ENCODE data around the gene S100A3. TPM values are rescaled to one million over a fixed set of nuclear protein-coding genes. Genes with fewer than 3 reads are reported as not detected.

S100A3 gene
- total and polyA plus RNA-seq, 2 of the 8 experiments (the other 6 are each of a cell fraction or from before 2014, with no cell fraction given) = 0.26 to 0.47 TPM

DNA sequence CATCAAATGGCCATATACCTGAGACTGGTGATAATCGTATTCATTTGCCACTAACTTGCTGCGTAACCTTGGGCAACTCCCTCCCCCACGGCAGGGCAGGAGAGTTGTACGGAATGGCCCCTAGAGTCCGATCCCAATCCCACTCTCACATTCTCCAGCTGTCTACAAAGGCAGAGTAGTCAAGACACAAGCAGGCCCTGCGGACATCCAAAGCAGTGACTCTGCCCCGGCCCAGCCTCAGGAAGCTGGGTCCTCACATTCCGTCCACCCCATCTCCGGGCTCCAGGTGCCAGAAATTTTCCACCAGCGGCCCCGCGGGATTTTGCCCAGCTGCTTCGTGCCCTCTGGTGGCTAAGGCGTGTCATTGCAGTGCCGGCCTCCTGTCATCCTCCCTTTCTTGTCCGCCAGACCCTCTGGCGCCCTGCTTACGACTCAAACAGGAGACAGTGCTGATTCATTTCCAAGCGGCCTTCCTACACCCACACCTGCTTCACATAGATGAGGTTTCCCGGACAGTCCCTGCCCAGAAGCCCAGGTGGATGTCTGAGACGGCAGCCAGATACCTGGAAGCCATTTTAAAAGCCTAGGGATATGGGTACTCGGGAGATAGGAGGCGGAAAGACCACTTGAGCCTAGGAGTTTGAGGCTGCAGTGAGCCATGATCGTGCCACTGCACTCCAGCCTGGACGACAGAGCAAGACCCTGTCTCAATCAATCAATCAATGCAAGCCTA lies 19.5 kb upstream of the S100A3 start:
- no peak overlapping the region for H3K23ac ChIP-seq (ENCODE audit: insufficient read length)
- ChIA-PET CTCF (ENCODE audit: partially characterized antibody) (interaction anchor here (0.7 to 7.5 kb wide), 33 partner anchors 9 to 216 kb away, joined by 3 to 224 read pairs (median 7); partner anchors contain the start of genes CHTOP, S100A1, S100A13 and S100A14), POLR2A (ENCODE audit: partially characterized antibody) (interaction anchor here (0.6 to 2.1 kb wide), 15 partner anchors 9 to 422 kb away, joined by 3 to 16 read pairs (median 4); partner anchors contain the start of genes CHTOP, RPS27, S100A1 and S100A13)
- H4K5ac ChIP-seq (ENCODE audit: insufficient read length, low read depth, low read length) = no peak overlapping the region
- peak overlapping the region; percentile 99 for H2BK12ac ChIP-seq (ENCODE audit: low read depth, low read length)
- no peaks in the 10 kb centered on the region for H4K20me1 ChIP-seq (replicated peaks in 1 of 2; ENCODE audit: control insufficient read depth in 1 of 2, insufficient read depth in 2 of 2, low read length in 2 of 2)
- no peak overlapping the region for H3K4ac ChIP-seq (replicated peaks; ENCODE audit: insufficient read length, low read depth, low read length)
- peak overlapping the region; percentile 97; the same call in 1 of the 2 replicates for H2BK5ac ChIP-seq (ENCODE audit: low read depth, low read length)
- DNase-seq (ENCODE audit: low read depth in 1 of 2, low spot score in 2 of 2) (peak; percentile 81 to 94), FAIRE-seq (no peak)
- peak overlapping the region; percentile 26 for H3K18ac ChIP-seq (ENCODE audit: extremely low read depth, low read length)
- peak overlapping the region; percentile 95 for H2BK20ac ChIP-seq (ENCODE audit: low read length)
- 27% methylated on average over 24 of the region's 25 CpGs; no CpG with 5 or more reads in 1 of the 2 experiments for WGBS, 2 experiments (ENCODE audit: extremely low coverage in 1 of 2, insufficient coverage in 1 of 2, insufficient read length in 1 of 2, insufficient replicate concordance in 2 of 2, low coverage in 1 of 2, low lambda C conversion rate in 2 of 2, missing lambda C conversion rate in 1 of 2)
- H3K79me2 ChIP-seq (ENCODE audit: control insufficient read depth in 1 of 2, insufficient read depth in 2 of 2, low read length in 2 of 2) = no peaks in the 10 kb centered on the region
- H3K4me1 ChIP-seq (replicated peaks in 1 of 4; ENCODE audit: control insufficient read depth in 3 of 4, insufficient read depth in 4 of 4, low read length in 3 of 4) = peaks cover 11 to 26% (median 20%) of the 10 kb centered on the region in 4 experiments
- peak overlapping the region; percentile 39; the same call in 1 of the 2 replicates for H3K27ac ChIP-seq (ENCODE audit: low read depth, low read length)
- H3K23me2 ChIP-seq (ENCODE audit: low read depth, low read length) = peaks cover 2% of the 10 kb centered on the region
- H3K79me1 ChIP-seq (ENCODE audit: low read depth, low read length) = no peaks in the 10 kb centered on the region
- H3K27me3 ChIP-seq (replicated peaks in 1 of 4; ENCODE audit: control insufficient read depth in 3 of 4, extremely low read depth in 1 of 4, insufficient read depth in 3 of 4, low read length in 3 of 4) = 0 out of 7 replicates have a peak, but pooled peaks cover 0 to 4% (median 0%) of the 10 kb centered on the region in 4 experiments
- peak overlapping the region; percentile 92 for H4K91ac ChIP-seq (replicated peaks; ENCODE audit: insufficient read length, low read length)
- 0 out of 2 replicates have a peak overlapping the region, but pooled peaks have one; percentile 7 for H4K8ac ChIP-seq (ENCODE audit: extremely low read depth, insufficient read depth, low read length)
- H3K4me2 ChIP-seq (ENCODE audit: insufficient read depth in 1 of 2, low read depth in 2 of 2, low read length in 2 of 2) = peak overlapping the region; percentile 1 to 61
- H3K56ac ChIP-seq (replicated peaks; ENCODE audit: insufficient read length, low read depth, low read length) = peak overlapping the region; percentile 73
- H3K9ac ChIP-seq (replicated peaks in 1 of 4; ENCODE audit: extremely low read depth in 1 of 4, low read depth in 3 of 4, low read length in 3 of 4) = peak overlapping the region in 2 of 4 experiments; percentile 27 to 38; a peak in 3 of 7 replicates
- H3K36me3 ChIP-seq (ENCODE audit: control insufficient read depth in 2 of 4, insufficient read depth in 4 of 4, low read length in 3 of 4) = no peaks in the 10 kb centered on the region
- H2BK120ac ChIP-seq (replicated peaks; ENCODE audit: low read depth, low read length) = peak overlapping the region; percentile 11
- no peaks in the 10 kb centered on the region for H3K9me3 ChIP-seq (ENCODE audit: insufficient read depth in 2 of 2, low read depth in 1 of 2, low read length in 1 of 2)
- H2AFZ ChIP-seq (ENCODE audit: low read length) = peak overlapping the region; percentile 94
- no peak overlapping the region for H3K14ac ChIP-seq (ENCODE audit: insufficient read length)
- peak overlapping the region in 3 of 4 experiments; percentile 9 to 41 (median 23); a peak in 3 of 8 replicates for H3K4me3 ChIP-seq (ENCODE audit: extremely low read depth in 1 of 4, insufficient read depth in 2 of 4, low read depth in 3 of 4, low read length in 4 of 4)
- no peak overlapping the region for H2AK5ac ChIP-seq (ENCODE audit: low read depth, low read length)
- H2BK15ac ChIP-seq (ENCODE audit: low read length) = peak overlapping the region; percentile 99
- no peak for TF ChIP-seq SIX5 (IDR thresholded peaks at IDR 0.05; ENCODE audit: low read depth, low read length)
- no peak for TF ChIP-seq SP2 (IDR thresholded peaks at IDR 0.05; ENCODE audit: low read length)
- TF ChIP-seq NANOG (IDR thresholded peaks at IDR 0.05; ENCODE audit: insufficient read depth, low read depth, low read length, poor library complexity, severe bottlenecking) = no peak
- TF ChIP-seq SIRT6 (IDR thresholded peaks at IDR 0.05; ENCODE audit: low read length) = no peak
- TF ChIP-seq GTF2F1 (IDR thresholded peaks at IDR 0.05; ENCODE audit: borderline replicate concordance, low read depth, low read length) = no peak
- TF ChIP-seq JUN (IDR thresholded peaks at IDR 0.05; ENCODE audit: low read depth, low read length) = no peak
- TF ChIP-seq FOSL1 (IDR thresholded peaks at IDR 0.05; ENCODE audit: insufficient read depth, low read depth, low read length) = no peak
- no peak for TF ChIP-seq PHF8 (conservative IDR thresholded peaks at IDR 0.05; ENCODE audit: low read depth, low read length)
- TF ChIP-seq CBX5 (IDR thresholded peaks at IDR 0.05; ENCODE audit: low read depth, low read length) = no peak
- no peak for TF ChIP-seq ZNF274 (IDR thresholded peaks at IDR 0.05; ENCODE audit: borderline replicate concordance, extremely low read depth, low read length)
- no peak for TF ChIP-seq BCL11A (IDR thresholded peaks at IDR 0.05; ENCODE audit: low read depth in 2 of 2, low read length in 2 of 2)
- TF ChIP-seq CTBP2 (IDR thresholded peaks at IDR 0.05; ENCODE audit: borderline replicate concordance, insufficient read depth, insufficient read length, low read length) = no peak

All from H1 (cell line).